AG09309 (cell line): ENCODE data around the gene KIF26A.

ENCODE experiments used
- DNase-seq: peaks from one replicate; pipeline ENCODE4 v3.0.0-alpha.2; 2010; ENCODE audit warnings: low read depth
- H3K4me3 ChIP-seq: 2 replicates; pipeline ENCODE4 v1.5.1; 2011; ENCODE audit warnings: mild to moderate bottlenecking, low read depth, low read length, moderate library complexity; ENCODE audit not compliant: control insufficient read depth
- TF ChIP-seq, protein P1 (sequence below): IDR thresholded peaks from 2 replicates; pipeline ENCODE4 v1.5.1; 2011; ENCODE audit warnings: mild to moderate bottlenecking, low read depth, low read length, inconsistent platforms; ENCODE audit not compliant: insufficient read depth, control insufficient read depth; ENCODE audit errors: missing control alignments

The KIF26A gene

DNA sequence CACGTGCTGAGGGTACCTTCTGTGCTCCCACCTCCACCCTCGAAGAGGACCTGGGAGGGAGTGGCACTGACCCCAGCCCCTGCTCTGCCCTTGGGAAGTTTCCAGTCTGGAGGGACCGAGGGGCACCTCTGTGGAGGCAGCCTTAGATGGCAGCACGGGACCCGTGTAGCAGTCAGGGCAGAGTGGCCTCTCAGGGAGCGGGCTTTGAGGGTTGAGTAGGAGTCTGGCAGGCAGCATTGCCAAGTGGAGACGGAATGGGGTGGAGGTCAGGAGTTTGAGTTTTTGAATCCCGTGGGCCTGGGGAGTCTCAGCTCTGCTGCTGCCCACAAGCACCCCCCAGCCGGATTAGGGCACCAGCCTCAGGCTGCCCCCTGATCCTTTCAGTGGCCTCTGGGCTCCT is 21.6 kb downstream of the KIF26A start:
- no peak overlapping the region for H3K4me3 ChIP-seq
- TF ChIP-seq, protein P1, sequence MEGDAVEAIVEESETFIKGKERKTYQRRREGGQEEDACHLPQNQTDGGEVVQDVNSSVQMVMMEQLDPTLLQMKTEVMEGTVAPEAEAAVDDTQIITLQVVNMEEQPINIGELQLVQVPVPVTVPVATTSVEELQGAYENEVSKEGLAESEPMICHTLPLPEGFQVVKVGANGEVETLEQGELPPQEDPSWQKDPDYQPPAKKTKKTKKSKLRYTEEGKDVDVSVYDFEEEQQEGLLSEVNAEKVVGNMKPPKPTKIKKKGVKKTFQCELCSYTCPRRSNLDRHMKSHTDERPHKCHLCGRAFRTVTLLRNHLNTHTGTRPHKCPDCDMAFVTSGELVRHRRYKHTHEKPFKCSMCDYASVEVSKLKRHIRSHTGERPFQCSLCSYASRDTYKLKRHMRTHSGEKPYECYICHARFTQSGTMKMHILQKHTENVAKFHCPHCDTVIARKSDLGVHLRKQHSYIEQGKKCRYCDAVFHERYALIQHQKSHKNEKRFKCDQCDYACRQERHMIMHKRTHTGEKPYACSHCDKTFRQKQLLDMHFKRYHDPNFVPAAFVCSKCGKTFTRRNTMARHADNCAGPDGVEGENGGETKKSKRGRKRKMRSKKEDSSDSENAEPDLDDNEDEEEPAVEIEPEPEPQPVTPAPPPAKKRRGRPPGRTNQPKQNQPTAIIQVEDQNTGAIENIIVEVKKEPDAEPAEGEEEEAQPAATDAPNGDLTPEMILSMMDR, result no peak
- no peak for DNase-seq

DNA sequence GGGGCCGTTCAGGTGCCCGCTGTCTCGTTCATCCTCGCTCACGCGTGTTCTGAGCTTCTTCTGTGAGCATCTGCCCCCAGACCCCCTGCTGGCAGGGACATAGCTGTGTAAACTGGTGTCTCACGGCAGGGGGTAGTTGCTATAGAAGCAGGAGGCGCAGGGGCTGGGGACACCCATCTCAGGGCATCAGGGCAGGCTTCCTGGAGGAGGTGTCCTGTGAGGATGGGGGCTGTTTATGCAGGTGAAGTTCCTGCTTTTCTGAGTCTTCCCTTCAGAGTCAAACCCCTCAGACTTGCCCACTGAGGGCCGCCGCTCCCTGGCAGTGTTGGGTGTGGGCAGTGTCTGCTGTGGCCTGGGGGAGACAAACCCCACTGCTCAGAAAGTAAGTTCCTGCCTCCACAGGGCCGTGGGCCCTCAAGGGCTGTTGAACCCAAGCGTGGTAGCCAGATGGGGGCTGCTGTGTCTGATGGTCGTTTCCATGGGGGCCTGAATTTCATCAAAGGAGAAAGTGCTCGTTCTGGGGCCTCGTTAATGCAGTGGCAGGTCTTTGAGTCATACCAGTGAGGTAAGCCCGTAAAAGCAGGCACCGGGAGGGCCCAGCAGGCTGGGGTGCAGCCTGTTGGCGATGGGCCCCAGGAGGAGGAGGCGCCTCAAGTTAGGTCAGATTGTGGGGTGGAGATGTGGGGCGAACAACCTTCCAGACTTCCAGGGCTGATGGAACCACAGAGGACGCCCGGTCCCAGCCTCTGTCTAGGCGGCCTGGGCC is 23.4 kb downstream of the KIF26A start:
- TF ChIP-seq, protein P1, result no peak
- DNase-seq, result no peak
- no peak overlapping the region for H3K4me3 ChIP-seq

DNA sequence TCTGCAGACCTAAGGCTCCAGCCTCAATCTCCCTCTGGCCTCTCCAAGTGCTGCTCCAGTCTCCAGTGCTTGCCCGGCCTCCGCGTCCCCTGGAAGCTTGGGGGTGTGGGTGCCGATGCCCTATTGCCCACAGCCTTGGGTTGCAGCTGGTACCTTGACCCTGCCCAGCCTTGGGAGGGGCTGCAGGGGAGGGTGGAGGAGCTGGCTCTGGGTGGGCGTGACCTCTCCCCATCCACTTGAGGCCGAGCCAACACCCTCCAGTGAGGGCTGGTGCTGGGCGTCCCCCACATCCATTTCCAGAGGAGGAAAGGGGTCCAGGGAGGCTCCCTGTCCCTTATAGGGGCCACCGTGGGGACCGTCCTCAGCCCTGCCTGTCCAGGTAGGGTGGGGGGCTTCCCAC is 24.1 kb downstream of the KIF26A start:
- TF ChIP-seq, protein P1, result no peak
- no peak overlapping the region for H3K4me3 ChIP-seq
- DNase-seq, result no peak

DNA sequence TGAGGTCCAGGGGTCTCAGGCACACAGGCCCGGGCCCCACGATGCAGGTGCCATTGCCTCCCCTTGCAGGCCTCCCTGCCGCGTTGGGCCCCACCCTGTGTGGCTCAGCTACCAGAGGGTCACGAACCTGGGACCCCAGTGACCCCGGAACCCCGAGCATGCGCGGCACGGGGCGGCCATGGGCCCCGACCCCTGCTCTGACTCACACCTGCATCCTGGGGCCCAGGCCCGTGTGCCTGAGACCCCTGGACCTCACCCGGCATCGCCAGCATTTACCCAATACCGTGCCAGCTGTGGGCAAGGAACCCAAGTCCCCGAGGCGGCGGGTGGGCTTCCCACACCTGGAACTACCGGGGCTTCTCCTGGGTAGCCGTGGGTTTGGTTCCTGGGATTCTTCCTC is 25.2 kb downstream of the KIF26A start:
- DNase-seq, result no peak

DNA sequence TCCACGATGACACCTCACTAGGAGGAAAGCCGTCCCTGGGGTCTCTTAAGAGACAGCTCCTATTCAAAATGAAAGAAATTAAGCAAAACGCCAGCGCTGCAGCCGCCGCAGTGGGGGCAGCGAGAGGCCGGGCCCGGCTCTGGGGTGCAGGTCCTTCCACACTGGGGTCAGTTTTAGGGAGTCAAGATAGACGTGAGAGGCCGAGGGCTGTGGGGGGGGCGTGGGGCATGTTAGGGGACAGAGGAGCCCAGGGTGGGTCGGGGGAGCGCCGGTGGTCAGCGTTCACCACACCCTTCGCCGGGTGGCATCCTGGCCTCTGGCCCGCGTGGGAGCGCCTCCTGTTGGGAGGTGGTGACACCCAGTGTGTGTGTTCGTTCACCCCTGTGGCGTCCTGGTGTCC is 25.7 kb downstream of the KIF26A start:
- DNase-seq, result no peak
- H3K4me3 ChIP-seq, result no peak overlapping the region
- TF ChIP-seq, protein P1, result no peak

More for the DNA sequence above, 25.2 kb downstream of the KIF26A start:
- TF ChIP-seq, protein P1, result no peak
- no peak overlapping the region for H3K4me3 ChIP-seq

DNA sequence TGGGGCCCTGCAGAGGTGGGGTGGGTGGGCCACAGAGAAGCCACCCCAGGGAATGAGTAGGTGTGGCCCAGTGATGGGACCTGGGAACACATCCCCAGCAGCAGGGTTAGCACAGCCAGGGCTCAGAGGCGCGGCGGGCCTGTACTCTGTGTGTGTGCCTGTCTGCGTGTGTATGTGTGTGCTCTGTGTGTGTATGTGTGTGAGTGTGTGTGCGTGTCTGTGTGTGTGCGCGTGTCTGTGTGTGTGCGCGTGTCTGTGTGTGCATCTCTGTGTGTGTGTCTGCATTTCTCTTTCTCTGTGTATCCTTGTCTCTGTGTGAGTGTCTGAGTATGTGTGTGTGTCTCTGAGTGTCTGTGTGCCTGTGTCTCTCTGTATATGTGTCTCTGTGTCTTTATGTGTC is 26.1 kb downstream of the KIF26A start:
- no peak overlapping the region for H3K4me3 ChIP-seq
- TF ChIP-seq, protein P1, result no peak
- no peak for DNase-seq
